PC-9 (cell line): Measurements from ENCODE around the gene AEBP1. TPM values are rescaled to one million over a fixed set of nuclear protein-coding genes. Genes with fewer than 3 reads are reported as not detected.

Experiments
- BruUV-seq: library from RNA; stranded (reverse); fragments of 400-500 nt; replicated peaks from 2 replicates; lab custom pipeline; 2021; lab: Mats Ljungman, UMichigan
- CTCF ChIA-PET: fragments of 300-600 bp; sonication (Branson Sonifier 250); formaldehyde crosslinking; loops from one replicate; lab custom pipeline; 2022; ENCODE audit warnings: antibody characterized with exemption; lab: Charles Lee
- POLR2A ChIA-PET: fragments of 300-600 bp; sonication (Branson Sonifier 250); formaldehyde crosslinking; loops from one replicate; lab custom pipeline; 2022; ENCODE audit warnings: antibody characterized with exemption; ENCODE audit not compliant: unreplicated experiment; lab: Charles Lee
- DNase-seq, 2 experiments: peaks; one replicate each; pipeline versions ENCODE4 v3.0.0 to v3.0.0-alpha.2; 2015 to 2022; ENCODE audit warnings: mixed read lengths in 1 of 2
- H2AFZ ChIP-seq: fragments of 200-600 bp; sonication (generic); 2 replicates; pipeline ENCODE4 v1.8.1; 2017; ENCODE audit warnings: antibody characterized with exemption
- H3F3A ChIP-seq: fragments of 200-600 bp; sonication (generic); 2 replicates; pipeline ENCODE4 v1.8.1; 2017; ENCODE audit warnings: antibody characterized with exemption, mild to moderate bottlenecking, low read depth; ENCODE audit not compliant: insufficient read depth
- H3K27ac ChIP-seq: fragments of 200-600 bp; sonication (generic); 2 replicates; pipeline ENCODE4 v1.6.1; 2016; ENCODE audit warnings: mixed run types
- H3K27me3 ChIP-seq: fragments of 200-600 bp; sonication (generic); 2 replicates; pipeline ENCODE4 v1.6.1; 2016; ENCODE audit warnings: low read depth, mixed run types; ENCODE audit not compliant: insufficient read depth
- H3K36me3 ChIP-seq: fragments of 200-600 bp; sonication (generic); 2 replicates; pipeline ENCODE4 v1.6.1; 2016; ENCODE audit warnings: low read depth, mixed run types
- H3K4me1 ChIP-seq: fragments of 200-600 bp; sonication (generic); replicated peaks from 2 replicates; pipeline ENCODE4 v1.6.1; 2016; ENCODE audit warnings: mixed run types; ENCODE audit not compliant: insufficient read depth
- H3K4me2 ChIP-seq: fragments of 200-600 bp; sonication (generic); 2 replicates; pipeline ENCODE4 v1.6.1; 2017; ENCODE audit warnings: mixed run types
- H3K4me3 ChIP-seq: fragments of 200-600 bp; sonication (generic); 2 replicates; pipeline ENCODE4 v1.6.1; 2016; ENCODE audit warnings: mixed run types
- H3K79me2 ChIP-seq: fragments of 200-600 bp; sonication (generic); 2 replicates; pipeline ENCODE4 v1.6.1; 2017; ENCODE audit warnings: low read depth, mixed run types
- H3K9me2 ChIP-seq: fragments of 200-600 bp; sonication (generic); 2 replicates; pipeline ENCODE4 v1.8.1; 2017; ENCODE audit warnings: mild to moderate bottlenecking; ENCODE audit not compliant: insufficient read depth
- H3K9me3 ChIP-seq: fragments of 200-600 bp; sonication (generic); 2 replicates; pipeline ENCODE4 v1.8.1; 2016; ENCODE audit warnings: low read depth; ENCODE audit not compliant: insufficient read depth
- H4K20me1 ChIP-seq: fragments of 200-600 bp; sonication (generic); 2 replicates; pipeline ENCODE4 v1.8.1; 2017; ENCODE audit not compliant: insufficient read depth
- EZH2 ChIP-seq: fragments of 200-600 bp; sonication (generic); IDR thresholded peaks from 2 replicates; pipeline ENCODE4 v1.8.0; 2017; ENCODE audit warnings: antibody characterized with exemption, low read depth
- intact Hi-C: fragments of 100-400 bp; cut with micrococcal nuclease; formaldehyde crosslinking; loops from one replicate; pipeline ENCODE4 v1.10.0; 2022; ENCODE audit not compliant: unreplicated experiment
- total RNA-seq: library from RNA; stranded (reverse); gene quantifications from 2 replicates; pipeline ENCODE4 v1.2.3, GENCODE V29; 2021
- TF ChIP-seq, protein P1 (sequence below): fragments of 200-600 bp; sonication (generic); conservative IDR thresholded peaks from 2 replicates; pipeline ENCODE4 v1.6.1; 2017; ENCODE audit warnings: mixed run types, antibody characterized with exemption, mild to moderate bottlenecking, moderate library complexity

The AEBP1 gene
- total RNA-seq, 1 experiment from 2014 or later = 0.33 TPM

DNA sequence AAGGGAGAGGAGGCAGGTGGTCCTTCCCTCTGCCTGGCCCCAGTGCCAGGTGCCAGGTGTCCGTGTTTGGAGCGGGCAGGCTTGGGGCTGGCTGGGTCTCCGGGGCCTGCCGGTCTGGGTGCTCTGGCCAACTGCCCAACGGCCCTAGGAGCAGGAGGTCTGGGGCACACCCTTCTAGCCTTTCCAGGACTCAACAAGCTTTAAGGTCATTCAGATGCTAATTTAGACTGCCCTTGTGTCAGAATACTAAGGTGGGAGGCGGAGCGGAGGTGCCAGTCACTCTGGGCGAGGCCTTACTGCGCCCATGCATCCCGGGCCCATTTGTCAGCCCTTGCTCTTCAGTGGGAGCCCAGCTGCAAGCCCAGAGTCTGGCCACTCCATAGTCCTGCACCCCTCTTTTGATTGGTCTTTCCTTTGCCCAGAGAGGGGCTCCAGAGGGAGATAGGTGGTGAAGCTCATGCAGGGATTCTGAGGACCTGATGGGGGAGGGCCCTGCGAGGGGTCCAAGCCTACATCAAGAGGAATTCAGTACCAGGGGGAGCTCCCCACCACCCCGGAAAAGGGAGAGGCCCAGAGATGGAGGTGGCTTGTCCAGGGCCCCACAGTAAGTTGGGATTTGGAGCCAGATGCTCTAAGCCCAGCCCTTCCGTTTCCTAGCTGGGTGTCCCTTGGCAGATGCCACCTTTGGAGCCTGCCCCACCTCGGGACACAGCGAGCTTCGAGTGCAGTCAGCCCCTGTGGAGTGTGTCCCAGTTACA is 40.1 kb upstream of the AEBP1 start:
- H3K4me1 ChIP-seq = no peaks in the 10 kb centered on the region
- no peak for DNase-seq
- no peaks in the 10 kb centered on the region for H3K79me2 ChIP-seq
- peaks cover 44% of the 10 kb centered on the region for H3F3A ChIP-seq
- H3K27me3 ChIP-seq = no peaks in the 10 kb centered on the region
- no peak for TF ChIP-seq EZH2
- TF ChIP-seq, protein P1, sequence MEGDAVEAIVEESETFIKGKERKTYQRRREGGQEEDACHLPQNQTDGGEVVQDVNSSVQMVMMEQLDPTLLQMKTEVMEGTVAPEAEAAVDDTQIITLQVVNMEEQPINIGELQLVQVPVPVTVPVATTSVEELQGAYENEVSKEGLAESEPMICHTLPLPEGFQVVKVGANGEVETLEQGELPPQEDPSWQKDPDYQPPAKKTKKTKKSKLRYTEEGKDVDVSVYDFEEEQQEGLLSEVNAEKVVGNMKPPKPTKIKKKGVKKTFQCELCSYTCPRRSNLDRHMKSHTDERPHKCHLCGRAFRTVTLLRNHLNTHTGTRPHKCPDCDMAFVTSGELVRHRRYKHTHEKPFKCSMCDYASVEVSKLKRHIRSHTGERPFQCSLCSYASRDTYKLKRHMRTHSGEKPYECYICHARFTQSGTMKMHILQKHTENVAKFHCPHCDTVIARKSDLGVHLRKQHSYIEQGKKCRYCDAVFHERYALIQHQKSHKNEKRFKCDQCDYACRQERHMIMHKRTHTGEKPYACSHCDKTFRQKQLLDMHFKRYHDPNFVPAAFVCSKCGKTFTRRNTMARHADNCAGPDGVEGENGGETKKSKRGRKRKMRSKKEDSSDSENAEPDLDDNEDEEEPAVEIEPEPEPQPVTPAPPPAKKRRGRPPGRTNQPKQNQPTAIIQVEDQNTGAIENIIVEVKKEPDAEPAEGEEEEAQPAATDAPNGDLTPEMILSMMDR = no peak
- peaks cover 30% of the 10 kb centered on the region; the same call in 1 of the 2 replicates for H4K20me1 ChIP-seq
- no peak overlapping the region for H3K27ac ChIP-seq
- H3K9me2 ChIP-seq = no peaks in the 10 kb centered on the region
- ChIA-PET POLR2A (interaction anchor here (0.7 kb wide), 1 partner anchor 8 kb away, joined by 3 read pairs; no protein-coding TSS in a partner anchor), CTCF (no interaction called here)
- no peaks in the 10 kb centered on the region for H3K9me3 ChIP-seq
- no peak overlapping the region for H3K4me3 ChIP-seq
- no peak overlapping the region for H2AFZ ChIP-seq
- BruUV-seq = no TSS peak
- peaks cover 4% of the 10 kb centered on the region; the same call in 1 of the 2 replicates for H3K36me3 ChIP-seq
- intact Hi-C loops = no loop called here
- H3K4me2 ChIP-seq = no peak overlapping the region

DNA sequence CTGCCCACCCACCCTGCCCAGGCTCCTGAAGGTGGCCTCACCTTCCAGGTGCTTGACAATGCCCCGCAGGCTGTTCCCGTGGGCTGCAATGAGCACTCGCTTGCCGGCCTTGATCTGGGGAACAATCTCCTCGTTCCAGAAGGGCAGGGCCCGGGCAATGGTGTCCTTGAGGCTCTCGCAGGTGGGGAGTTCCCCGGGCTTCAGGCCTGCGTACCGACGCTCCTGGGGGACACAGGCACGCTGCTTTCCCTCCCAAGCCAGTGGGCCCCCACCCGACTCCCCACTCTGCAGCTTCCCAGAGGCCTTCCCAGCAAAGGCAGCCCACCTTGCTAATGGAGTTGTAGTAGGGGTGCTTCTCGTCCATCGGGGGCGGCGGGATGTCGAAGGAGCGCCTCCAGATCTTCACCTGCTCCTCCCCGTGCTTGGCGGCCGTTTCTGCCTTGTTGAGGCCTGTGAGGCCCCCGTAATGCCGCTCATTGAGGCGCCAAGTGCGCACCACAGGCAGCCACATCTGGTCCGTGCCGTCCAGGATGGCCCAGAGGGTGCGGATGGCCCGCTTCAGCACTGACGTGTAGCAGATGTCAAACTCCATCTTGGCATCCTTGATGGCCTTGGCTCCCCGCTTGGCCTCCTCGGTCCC is 39.2 kb upstream of the AEBP1 start:
- no peak for TF ChIP-seq EZH2
- TF ChIP-seq, protein P1 = no peak
- Histone ChIP-seq H3K27me3 (no peaks in the 10 kb centered on the region), H3K4me1 (no peaks in the 10 kb centered on the region), H3K9me2 (no peaks in the 10 kb centered on the region), H3K79me2 (no peaks in the 10 kb centered on the region), H2AFZ (no peak overlapping the region), H3K4me2 (no peak overlapping the region), H3K4me3 (no peak overlapping the region), H3K9me3 (no peaks in the 10 kb centered on the region), H4K20me1 (peaks cover 29% of the 10 kb centered on the region; the same call in 1 of the 2 replicates), H3F3A (peaks cover 45% of the 10 kb centered on the region), H3K36me3 (0 out of 2 replicates have a peak, but pooled peaks cover 3% of the 10 kb centered on the region), H3K27ac (no peak overlapping the region)
- CTCF ChIA-PET = interaction anchor here (0.5 kb wide), 1 partner anchor 17 kb away, joined by 8 read pairs; no protein-coding TSS in a partner anchor
- BruUV-seq = no TSS peak
- POLR2A ChIA-PET = no interaction called here
- DNase-seq = no peak
- intact Hi-C loops = no loop called here

DNA sequence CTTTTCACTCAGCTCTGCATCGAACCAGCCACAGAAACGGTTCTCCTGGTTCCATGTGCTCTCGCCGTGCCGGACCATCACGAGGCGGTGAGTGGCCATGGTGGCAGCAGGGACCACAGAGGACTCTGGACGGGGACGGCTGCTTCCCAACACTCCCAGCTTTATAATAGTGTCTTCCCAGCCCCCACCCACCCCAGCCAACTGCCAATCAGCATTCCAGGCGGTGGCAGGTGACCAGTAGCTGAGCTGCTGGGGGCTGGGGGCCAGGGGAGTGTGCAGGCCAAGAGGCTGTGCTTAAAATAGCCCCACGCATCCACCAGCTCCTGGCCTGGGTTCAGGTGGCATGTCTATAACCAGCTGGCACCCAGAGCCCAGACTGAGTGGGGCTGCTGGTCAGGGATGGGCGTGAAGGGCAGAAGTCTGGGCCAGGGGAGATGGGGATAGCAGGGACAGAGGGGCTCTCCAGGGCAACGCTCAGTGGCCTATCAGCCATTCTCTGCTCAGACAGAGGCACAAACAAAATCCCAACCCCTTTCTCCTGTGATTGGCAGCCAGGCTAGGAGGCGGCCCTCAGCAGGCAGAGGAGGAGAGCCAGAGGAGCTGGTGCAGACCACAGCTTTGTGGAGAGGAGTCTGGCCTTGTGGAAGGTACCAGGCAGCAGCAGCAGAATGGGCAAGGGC is 38.6 kb upstream of the AEBP1 start, which contains the start of gene PGAM2:
TSS of gene PGAM2 (minus strand) at position 137 of the 680 bp plus-strand sequence. CDS start at position 99, 38 bp downstream.
- Histone ChIP-seq H2AFZ (no peak within 1 kb of the TSS), H3K27me3 (no peaks in the 10 kb centered on the region), H3K79me2 (no peaks in the 10 kb centered on the region), H3F3A (peaks cover 47% of the 10 kb centered on the region), H3K9me2 (no peaks in the 10 kb centered on the region), H3K4me3 (no peak within 1 kb of the TSS), H3K27ac (no peak within 1 kb of the TSS), H3K4me1 (peaks cover under 1% of the 10 kb centered on the region; the same call in 1 of the 2 replicates), H3K36me3 (no peaks in the 10 kb centered on the region), H4K20me1 (peaks cover 23% of the 10 kb centered on the region; the same call in 1 of the 2 replicates), H3K4me2 (no peak within 1 kb of the TSS), H3K9me3 (no peaks in the 10 kb centered on the region)
- ChIA-PET POLR2A (no interaction called here), CTCF (interaction anchor here (0.5 kb wide), 1 partner anchor 16 kb away, joined by 8 read pairs; no protein-coding TSS in a partner anchor)
- no peak for DNase-seq
- TF ChIP-seq EZH2 = no peak
- TF ChIP-seq, protein P1 = no peak
- no TSS peak for BruUV-seq
- intact Hi-C loops = no loop called here
